GM12878 (cell line): Measurements from ENCODE around the gene SUPT6H. TPM values are rescaled to one million over a fixed set of nuclear protein-coding genes. Genes with fewer than 3 reads are reported as not detected.

Experiments used
- ATAC-seq: fragments of 200-7000 bp; cut with Tn5 transposase; 3 replicates; pipeline ENCODE4 v1.9.1; 2020; ENCODE audit warnings: mild to moderate bottlenecking, moderate library complexity
- BruUV-seq: library from RNA; stranded (reverse); fragments of 400-500 nt; replicated peaks from 2 replicates; lab custom pipeline; 2021; lab: Mats Ljungman, UMichigan
- CTCF ChIA-PET: fragments of 300-600 bp; sonication (Branson Sonifier 250); formaldehyde crosslinking; extraction: SDS; loops from one replicate; lab custom pipeline; 2021; ENCODE audit warnings: inconsistent platforms; lab: Yijun Ruan, JAX
- POLR2A ChIA-PET: fragments of 350-600 bp; formaldehyde crosslinking; extraction: SDS; loops from one replicate; lab custom pipeline; 2021; ENCODE audit warnings: inconsistent platforms; lab: Charles Lee
- RAD21 ChIA-PET: fragments of 300-600 bp; sonication (Branson Sonifier 250); formaldehyde crosslinking; loops from one replicate; lab custom pipeline; 2023; ENCODE audit warnings: antibody characterized with exemption; ENCODE audit not compliant: unreplicated experiment; lab: Charles Lee
- SMC1A ChIA-PET: fragments of 300-600 bp; sonication (Branson Sonifier 250); formaldehyde crosslinking; loops from one replicate; lab custom pipeline; 2023; ENCODE audit not compliant: unreplicated experiment, uncharacterized antibody; lab: Charles Lee
- DNase-seq: peaks from one replicate; pipeline ENCODE4 v3.0.0-alpha.2; 2011; ENCODE audit warnings: low read depth, low spot score
- FAIRE-seq: peaks from 3 replicates; lab custom pipeline; 2011; peaks lifted over from hg19 to GRCh38; lab: Jason Lieb, UNC
- H2AFZ ChIP-seq: 2 replicates; pipeline ENCODE4 v1.6.0; 2011; ENCODE audit warnings: low read depth, low read length, control low read depth; ENCODE audit not compliant: control insufficient read depth
- H3K27ac ChIP-seq: 2 replicates; pipeline ENCODE4 v1.5.1; 2011; ENCODE audit warnings: control low read depth; ENCODE audit not compliant: control insufficient read depth, insufficient read depth
- H3K27me3 ChIP-seq, 2 experiments: replicated peaks in 1 of 2; 2 replicates each; pipeline versions ENCODE4 v1.6.0 to v1.6.1; 2011; ENCODE audit warnings: low read length in 1 of 2; ENCODE audit not compliant: control insufficient read depth in 2 of 2, insufficient read depth in 2 of 2
- H3K36me3 ChIP-seq, 2 experiments: 2 replicates each; pipeline ENCODE4 v1.5.1; 2011; ENCODE audit warnings: low read length in 1 of 2; ENCODE audit not compliant: control insufficient read depth in 2 of 2, insufficient read depth in 2 of 2
- H3K4me1 ChIP-seq: 2 replicates; pipeline ENCODE4 v1.6.1; 2011; ENCODE audit warnings: mild to moderate bottlenecking, low read length, moderate library complexity, mixed read lengths; ENCODE audit not compliant: control insufficient read depth, insufficient read depth
- H3K4me2 ChIP-seq: 2 replicates; pipeline ENCODE4 v1.6.0; 2011; ENCODE audit warnings: control low read depth; ENCODE audit not compliant: control insufficient read depth, insufficient read depth
- H3K4me3 ChIP-seq: fragments of 200-600 bp; sonication (generic); 2 replicates; pipeline ENCODE4 v1.5.1; 2016
- H3K79me2 ChIP-seq: 2 replicates; pipeline ENCODE4 v1.6.0; 2011; ENCODE audit warnings: low read length; ENCODE audit not compliant: control insufficient read depth, insufficient read depth
- H3K9ac ChIP-seq: 2 replicates; pipeline ENCODE4 v1.8.0; 2011; ENCODE audit warnings: low read length, control low read depth, mixed read lengths; ENCODE audit not compliant: control insufficient read depth, insufficient read depth
- H3K9me3 ChIP-seq: replicated peaks from 3 replicates; pipeline ENCODE4 v1.5.1; 2011; ENCODE audit warnings: mild to moderate bottlenecking, low read length; ENCODE audit not compliant: control insufficient read depth, insufficient read depth
- H4K20me1 ChIP-seq: 2 replicates; pipeline ENCODE4 v1.6.0; 2011; ENCODE audit not compliant: control insufficient read depth, insufficient read depth
- ATF2 ChIP-seq: IDR thresholded peaks from 2 replicates; pipeline ENCODE4 v1.6.1; 2012; ENCODE audit warnings: low read length, inconsistent platforms
- BHLHE40 ChIP-seq, 2 experiments: fragments of 450-650 bp in 1 of 2; IDR thresholded peaks; 2 replicates each; pipeline ENCODE4 v1.6.1; 2011 to 2017; ENCODE audit warnings: low read depth in 2 of 2, borderline replicate concordance in 1 of 2, improper control_type of control experiment in 1 of 2, low read length in 1 of 2, mild to moderate bottlenecking in 1 of 2
- E2F4 ChIP-seq: IDR thresholded peaks from 2 replicates; pipeline ENCODE4 v1.6.1; 2012; ENCODE audit warnings: low read depth, low read length, improper control_type of control experiment
- KLF5 ChIP-seq: fragments of 450-650 bp; IDR thresholded peaks from 2 replicates; pipeline ENCODE4 v1.6.1; 2014; ENCODE audit warnings: mild to moderate bottlenecking; ENCODE audit not compliant: partially characterized antibody
- MEF2B ChIP-seq: fragments of 450-650 bp; IDR thresholded peaks from 2 replicates; pipeline ENCODE4 v1.6.1; 2018; ENCODE audit warnings: mild to moderate bottlenecking, moderate library complexity; ENCODE audit not compliant: partially characterized antibody, poor library complexity, severe bottlenecking
- MLLT1 ChIP-seq: fragments of 450-650 bp; IDR thresholded peaks from 2 replicates; pipeline ENCODE4 v1.6.1; 2016; ENCODE audit warnings: mild to moderate bottlenecking
- MTA3 ChIP-seq: IDR thresholded peaks from 2 replicates; pipeline ENCODE4 v1.6.1; 2012; ENCODE audit warnings: low read length, inconsistent platforms, borderline replicate concordance
- NR2C1 ChIP-seq: fragments of 450-650 bp; IDR thresholded peaks from 2 replicates; pipeline ENCODE4 v1.6.1; 2017; ENCODE audit warnings: antibody characterized with exemption, mild to moderate bottlenecking, moderate library complexity
- PAX8 ChIP-seq: fragments of 450-650 bp; IDR thresholded peaks from 2 replicates; pipeline ENCODE4 v1.6.1; 2017; ENCODE audit warnings: mild to moderate bottlenecking, moderate library complexity
- TAF1 ChIP-seq: IDR thresholded peaks from 2 replicates; pipeline ENCODE4 v1.6.1; 2011; ENCODE audit warnings: mild to moderate bottlenecking, low read depth, low read length, borderline replicate concordance
- TBL1XR1 ChIP-seq: IDR thresholded peaks from 2 replicates; pipeline ENCODE4 v1.6.1; 2012; ENCODE audit warnings: low read depth, low read length, improper control_type of control experiment
- WGBS: methylation state at CpG from one replicate; pipeline ENCODE4 v1.1.6; 2016; ENCODE audit warnings: low lambda C conversion rate; ENCODE audit not compliant: insufficient replicate concordance, insufficient coverage; ENCODE audit errors: missing lambda C conversion rate; 5-methylcytosine and 5-hydroxymethylcytosine counted together
- in situ Hi-C: fragments of 300-500 bp; cut with MboI; formaldehyde crosslinking; loops from 9 replicates; pipeline ENCODE4 v1.14.3; 2018; ENCODE audit warnings: mixed read lengths
- intact Hi-C: fragments of 100-400 bp; cut with micrococcal nuclease; formaldehyde crosslinking; loops from one replicate; pipeline ENCODE4 v1.14.2; 2022; ENCODE audit not compliant: unreplicated experiment
- polyA plus RNA-seq, 11 experiments: library from polyadenylated mRNA; depleted of rRNA in 4 of 11; unstranded in 6 of 11; stranded (reverse) in 5 of 11; fragments of >200 nt; fragmentation: Nextera tagmentation in 4 of 11; fragmentation: Illumina TruSeq in 1 of 11; extraction: Ambion mirVana in 4 of 11; extraction: Trizol in 1 of 11; gene quantifications; 1 replicate in 1 of 11; 2 replicates in 10 of 11; pipeline versions ENCODE4 v1.2.1 to v1.2.3, GENCODE V29; 2011 to 2016; ENCODE audit warnings: inconsistent platforms in 2 of 11, missing spikeins in 2 of 11, low read depth in 1 of 11
- total RNA-seq, 4 experiments: library from RNA; depleted of rRNA in 3 of 4; stranded (reverse); fragments of >200 nt in 3 of 4; fragmentation: Illumina TruSeq in 1 of 4; extraction: Trizol in 1 of 4; gene quantifications; 2 replicates each; pipeline versions ENCODE4 v1.2.1 to v1.2.3, GENCODE V29; 2013 to 2021

The SUPT6H gene
- total and polyA plus RNA-seq, 10 of the 15 experiments (the other 5 are each of a cell fraction or from before 2014, with no cell fraction given): 1.7 to 58.8 (median 37.7) TPM

GRCh38 chr17:28645576-28645939 lies 16.4 kb upstream of the SUPT6H start:
- ATAC-seq: no peak
- Histone ChIP-seq H3K27ac (peak overlapping the region; percentile 85), H4K20me1 (no peaks in the 10 kb centered on the region; the same call in 1 of the 2 replicates), H3K36me3 (peaks cover 8 to 22% of the 10 kb centered on the region in 2 experiments), H2AFZ (peak overlapping the region; percentile 70; the same call in 1 of the 2 replicates), H3K27me3 (no peaks in the 10 kb centered on the region), H3K4me3 (peak overlapping the region; percentile 73), H3K79me2 (peaks cover 33% of the 10 kb centered on the region), H3K9ac (peak overlapping the region; percentile 73), H3K9me3 (no peaks in the 10 kb centered on the region)
- POLR2A ChIA-PET: interaction anchor here (0.5 to 5.4 kb wide), 19 partner anchors 14 to 304 kb away, joined by 3 to 46 read pairs (median 6); partner anchors contain the start of genes ALDOC, PIGS, PROCA1 and RPL23A
- 2% methylated on average over 8 of the region's 8 CpGs for WGBS
- in situ Hi-C loops: no loop called here
- DNase-seq: no peak
- CTCF ChIA-PET: interaction anchor here (0.6 to 7.5 kb wide), 12 partner anchors 16 to 271 kb away, joined by 3 to 84 read pairs (median 11); partner anchors contain the start of genes ALDOC, NEK8, PROCA1 and RPL23A
- intact Hi-C loops: loop anchor here (2.0 kb wide), 1 partner anchor 47 kb away; the partner anchor contains the start of gene SPAG5
- TF ChIP-seq TBL1XR1 (no peak), MLLT1 (peak; percentile 51; the same call in 1 of the 2 replicates), MEF2B (peak; percentile 5), NR2C1 (no peak), MTA3 (peak; percentile 56; the same call in 1 of the 2 replicates), KLF5 (peak; percentile 1), BHLHE40 (IDR thresholded peaks at IDR 0.05; ENCODE audit: borderline replicate concordance in 1 of 2, low read depth in 2 of 2, low read length in 1 of 2) (no peak), PAX8 (0 out of 2 replicates have a peak, but pooled peaks have one; percentile 21), E2F4 (no peak), ATF2 (no peak), TAF1 (no peak)
- TF ChIP-seq, all 136 proteins: peak for 5
- H3K4me1 ChIP-seq: peaks cover 14% of the 10 kb centered on the region
- ChIA-PET RAD21 (interaction anchor here (0.6 to 2.9 kb wide), 13 partner anchors 16 to 472 kb away, joined by 3 to 22 read pairs (median 5); partner anchors contain the start of genes ALDOC, IFT20, PIGS and PROCA1), SMC1A (interaction anchor here (1.0 to 4.2 kb wide), 5 partner anchors 12 to 81 kb away, joined by 3 to 22 read pairs (median 7); partner anchors contain the start of genes RPL23A, SDF2, SUPT6H and TLCD1)
- TSS peak; percentile 99 for BruUV-seq
- H3K4me2 ChIP-seq: peak overlapping the region; percentile 77
- peak; percentile 65 for FAIRE-seq
